ENCODE results near the gene NUDT1. TPM values are rescaled to one million over a fixed set of nuclear protein-coding genes. Genes with fewer than 3 reads are reported as not detected.
A peak's percentile ranks its signal among the peaks of the same experiment; 100 is the strongest.

Gene NUDT1
- total RNA-seq, 3 donors from 2014 or later = 6.8 to 20.3 (median 12.4) TPM

DNA sequence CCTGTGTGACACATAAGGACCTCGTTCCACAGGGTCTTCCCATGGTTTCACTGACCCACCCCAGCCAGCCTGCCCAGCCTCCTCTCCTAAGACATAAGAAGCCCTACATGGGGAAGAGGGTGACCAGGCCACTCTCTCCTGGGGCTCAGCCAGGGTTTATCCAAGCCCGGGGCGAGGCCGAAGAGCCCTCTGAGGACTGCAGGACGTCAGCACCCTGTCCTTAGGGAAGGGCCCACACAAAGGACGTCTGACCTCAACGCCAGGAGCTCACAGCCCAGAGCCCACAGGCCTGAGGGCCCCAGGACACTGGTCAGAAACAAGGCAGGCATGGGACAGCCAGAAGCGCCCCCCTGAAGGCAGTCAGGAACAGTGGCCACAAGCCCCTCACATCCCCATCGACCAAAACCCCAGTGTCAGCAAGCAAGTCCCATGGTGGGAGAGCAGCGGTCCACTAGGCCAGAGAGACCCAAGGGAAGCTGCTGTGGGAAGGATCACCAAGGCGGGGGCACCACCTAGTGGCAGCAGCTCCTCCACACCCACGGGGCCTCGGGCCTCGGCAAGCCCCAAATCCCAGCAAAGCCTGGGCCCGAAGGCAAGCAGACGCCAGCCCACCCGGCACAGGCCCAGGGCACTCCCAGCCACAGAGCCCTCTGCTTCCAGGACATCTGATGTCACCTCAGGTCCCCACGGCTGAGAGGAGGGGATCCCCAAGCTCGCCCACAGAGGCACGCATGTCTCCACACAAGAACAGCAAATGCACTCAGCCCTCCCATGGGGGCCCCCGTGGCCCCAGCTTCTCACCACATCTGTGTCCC is 32.7 kb upstream of the NUDT1 start:
- intact Hi-C loops (cut with DNase I, micrococcal nuclease) = loop anchor here in 1 of 2 donors (10.0 kb wide), 1 partner anchor 105 kb away; no protein-coding TSS in a partner anchor
- no peak overlapping the region for H3K4me3 ChIP-seq
- H3K4me1 ChIP-seq (ENCODE audit: low read depth) = no peaks in the 10 kb centered on the region
- DNase-seq (peak; percentile 59 to 75 (median 68)), ATAC-seq (peak; percentile 71)
- TF ChIP-seq, protein P1, sequence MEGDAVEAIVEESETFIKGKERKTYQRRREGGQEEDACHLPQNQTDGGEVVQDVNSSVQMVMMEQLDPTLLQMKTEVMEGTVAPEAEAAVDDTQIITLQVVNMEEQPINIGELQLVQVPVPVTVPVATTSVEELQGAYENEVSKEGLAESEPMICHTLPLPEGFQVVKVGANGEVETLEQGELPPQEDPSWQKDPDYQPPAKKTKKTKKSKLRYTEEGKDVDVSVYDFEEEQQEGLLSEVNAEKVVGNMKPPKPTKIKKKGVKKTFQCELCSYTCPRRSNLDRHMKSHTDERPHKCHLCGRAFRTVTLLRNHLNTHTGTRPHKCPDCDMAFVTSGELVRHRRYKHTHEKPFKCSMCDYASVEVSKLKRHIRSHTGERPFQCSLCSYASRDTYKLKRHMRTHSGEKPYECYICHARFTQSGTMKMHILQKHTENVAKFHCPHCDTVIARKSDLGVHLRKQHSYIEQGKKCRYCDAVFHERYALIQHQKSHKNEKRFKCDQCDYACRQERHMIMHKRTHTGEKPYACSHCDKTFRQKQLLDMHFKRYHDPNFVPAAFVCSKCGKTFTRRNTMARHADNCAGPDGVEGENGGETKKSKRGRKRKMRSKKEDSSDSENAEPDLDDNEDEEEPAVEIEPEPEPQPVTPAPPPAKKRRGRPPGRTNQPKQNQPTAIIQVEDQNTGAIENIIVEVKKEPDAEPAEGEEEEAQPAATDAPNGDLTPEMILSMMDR (IDR thresholded peaks at IDR 0.05) = peak; percentile 31
- no peaks in the 10 kb centered on the region for H3K36me3 ChIP-seq (ENCODE audit: low read depth)
- no peaks in the 10 kb centered on the region for H3K9me3 ChIP-seq

DNA sequence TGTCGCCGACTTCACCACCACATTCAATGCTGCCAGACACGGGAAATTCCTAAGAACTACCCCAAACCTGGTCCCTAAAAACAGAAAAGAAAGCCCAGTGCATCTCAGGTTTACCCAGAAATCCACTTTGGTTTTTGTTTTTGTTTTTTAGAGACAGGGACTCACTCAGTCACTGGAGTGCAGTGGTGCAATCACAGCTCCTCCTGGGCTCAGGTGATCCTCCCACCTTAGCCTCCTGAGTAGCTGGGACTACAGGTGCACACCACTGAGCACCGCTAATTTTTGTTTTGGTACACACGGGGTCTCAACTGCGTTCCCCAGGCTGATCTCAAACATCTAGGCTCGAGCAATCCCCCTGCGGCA is 32.1 kb upstream of the NUDT1 start:
- ATAC-seq = no peak
- no peaks in the 10 kb centered on the region for H3K36me3 ChIP-seq (ENCODE audit: low read depth)
- intact Hi-C loops (cut with DNase I, micrococcal nuclease) = loop anchor here in 1 of 2 donors (5.0 to 10.0 kb wide), 2 partner anchors 105 to 628 kb away; no protein-coding TSS in a partner anchor

GRCh38 chr7:2210551-2211258 is 31.3 kb upstream of the NUDT1 start:
- intact Hi-C loops (cut with DNase I, micrococcal nuclease) = loop anchor here in 1 of 2 donors (5.0 kb wide), 1 partner anchor 628 kb away; no protein-coding TSS in a partner anchor
- H3K36me3 ChIP-seq (ENCODE audit: low read depth) = no peaks in the 10 kb centered on the region
- TF ChIP-seq, protein P1 (IDR thresholded peaks at IDR 0.05) = no peak

More for the DNA sequence above, 32.1 kb upstream of the NUDT1 start:
- no peak overlapping the region for H3K4me3 ChIP-seq
- H3K9me3 ChIP-seq = no peaks in the 10 kb centered on the region
- H3K4me1 ChIP-seq (ENCODE audit: low read depth) = no peaks in the 10 kb centered on the region
- TF ChIP-seq, protein P1 (IDR thresholded peaks at IDR 0.05) = no peak
- DNase-seq = no peak

GRCh38 chr7:2211259-2211880 is 30.7 kb upstream of the NUDT1 start:
- H3K4me3 ChIP-seq = no peak overlapping the region
- ATAC-seq (no peak), DNase-seq (peak in 2 of 3 donors; percentile 12 to 25)
- no peaks in the 10 kb centered on the region for H3K36me3 ChIP-seq (ENCODE audit: low read depth)
- no peaks in the 10 kb centered on the region for H3K4me1 ChIP-seq (ENCODE audit: low read depth)
- TF ChIP-seq, protein P1 (IDR thresholded peaks at IDR 0.05) = no peak
- intact Hi-C loops (cut with DNase I, micrococcal nuclease) = loop anchor here in 1 of 2 donors (5.0 kb wide), 1 partner anchor 629 kb away; no protein-coding TSS in a partner anchor
- H3K9me3 ChIP-seq = no peaks in the 10 kb centered on the region

More at GRCh38 chr7:2210551-2211258, 31.3 kb upstream of the NUDT1 start:
- Histone ChIP-seq H3K9me3 (no peaks in the 10 kb centered on the region), H3K4me3 (no peak overlapping the region), H3K4me1 (ENCODE audit: low read depth) (no peaks in the 10 kb centered on the region)
- peak in 2 of 3 donors; percentile 12 to 37 for DNase-seq
- ATAC-seq = no peak

DNA sequence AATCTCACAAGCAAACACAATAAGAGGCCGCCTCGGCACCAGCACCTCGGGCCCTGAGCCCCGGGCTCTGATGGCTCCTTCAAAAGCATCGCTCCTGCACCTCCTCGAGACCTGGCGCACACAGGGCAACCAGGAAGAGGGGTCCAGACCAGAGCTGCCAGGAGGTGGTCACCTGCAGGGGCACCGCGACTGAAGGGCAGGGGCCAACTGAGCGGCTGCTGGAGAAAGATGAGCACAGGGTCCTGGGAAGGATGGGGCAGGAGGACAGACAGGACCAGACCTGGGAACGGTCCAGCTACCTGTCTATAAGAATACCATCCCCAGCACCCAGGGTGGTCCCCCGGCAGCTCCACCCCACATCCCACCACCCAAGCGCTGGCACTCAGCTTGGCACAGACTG is 30.1 kb upstream of the NUDT1 start:
- DNase-seq = peak in 2 of 3 donors; percentile 16 to 31

More for the DNA sequence above, 30.1 kb upstream of the NUDT1 start:
- intact Hi-C loops (cut with DNase I, micrococcal nuclease) = loop anchor here in 1 of 2 donors (5.0 kb wide), 1 partner anchor 630 kb away; no protein-coding TSS in a partner anchor
- TF ChIP-seq, protein P1 (IDR thresholded peaks at IDR 0.05) = no peak
- H3K4me1 ChIP-seq (ENCODE audit: low read depth) = no peaks in the 10 kb centered on the region
- H3K4me3 ChIP-seq = no peak overlapping the region
- no peaks in the 10 kb centered on the region for H3K9me3 ChIP-seq
- no peaks in the 10 kb centered on the region for H3K36me3 ChIP-seq (ENCODE audit: low read depth)
- ATAC-seq = no peak
